Stomach (tissue), 4 donors: ENCODE results near the gene VEZF1.

Experiments
- CTCF ChIP-seq, 7 experiments: fragments of 450-650 bp in 4 of 7; fragments of 200-600 bp in 3 of 7; sonication (generic) in 3 of 7; IDR thresholded peaks; one replicate each; pipeline ENCODE4 v1.5.1; 2016 to 2019; ENCODE audit warnings: antibody characterized with exemption in 7 of 7, control low read depth in 2 of 7, mild to moderate bottlenecking in 1 of 7
- EP300 ChIP-seq: sonication (generic); formaldehyde crosslinking; IDR thresholded peaks from one replicate; pipeline ENCODE4 v1.6.1; 2017; ENCODE audit warnings: antibody characterized with exemption
- POLR2A ChIP-seq, 4 donors: fragments of 450-650 bp; IDR thresholded peaks; one replicate each; pipeline ENCODE4 v1.6.1; 2016; ENCODE audit warnings: antibody characterized with exemption in 4 of 4, control low read depth in 2 of 4, mild to moderate bottlenecking in 1 of 4, moderate library complexity in 1 of 4
- POLR2AphosphoS5 ChIP-seq, 3 donors: sonication (generic); formaldehyde crosslinking; IDR thresholded peaks; one replicate each; pipeline ENCODE4 v1.6.1; 2016; ENCODE audit warnings: antibody characterized with exemption in 3 of 3

GRCh38 chr17:57988301-57989250, 522 bp upstream of the VEZF1 start:
- TF ChIP-seq POLR2A (IDR thresholded peaks at IDR 0.05) (no peak), CTCF (IDR thresholded peaks at IDR 0.05) (no peak), POLR2AphosphoS5 (IDR thresholded peaks at IDR 0.05) (peak in 2 of 3 donors; percentile 40 to 52), EP300 (no peak)
